Astrocyte of the hippocampus (primary cell): ENCODE data around the gene FANK1.
A peak's percentile ranks its signal among the peaks of the same experiment; 100 is the strongest.

Experiments used
- DNase-seq: peaks from one replicate; pipeline ENCODE4 v3.0.0; 2011; ENCODE audit warnings: low read depth, low spot score

Gene FANK1, protein sequence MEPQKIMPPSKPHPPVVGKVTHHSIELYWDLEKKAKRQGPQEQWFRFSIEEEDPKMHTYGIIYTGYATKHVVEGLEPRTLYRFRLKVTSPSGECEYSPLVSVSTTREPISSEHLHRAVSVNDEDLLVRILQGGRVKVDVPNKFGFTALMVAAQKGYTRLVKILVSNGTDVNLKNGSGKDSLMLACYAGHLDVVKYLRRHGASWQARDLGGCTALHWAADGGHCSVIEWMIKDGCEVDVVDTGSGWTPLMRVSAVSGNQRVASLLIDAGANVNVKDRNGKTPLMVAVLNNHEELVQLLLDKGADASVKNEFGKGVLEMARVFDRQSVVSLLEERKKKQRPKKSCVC

DNA sequence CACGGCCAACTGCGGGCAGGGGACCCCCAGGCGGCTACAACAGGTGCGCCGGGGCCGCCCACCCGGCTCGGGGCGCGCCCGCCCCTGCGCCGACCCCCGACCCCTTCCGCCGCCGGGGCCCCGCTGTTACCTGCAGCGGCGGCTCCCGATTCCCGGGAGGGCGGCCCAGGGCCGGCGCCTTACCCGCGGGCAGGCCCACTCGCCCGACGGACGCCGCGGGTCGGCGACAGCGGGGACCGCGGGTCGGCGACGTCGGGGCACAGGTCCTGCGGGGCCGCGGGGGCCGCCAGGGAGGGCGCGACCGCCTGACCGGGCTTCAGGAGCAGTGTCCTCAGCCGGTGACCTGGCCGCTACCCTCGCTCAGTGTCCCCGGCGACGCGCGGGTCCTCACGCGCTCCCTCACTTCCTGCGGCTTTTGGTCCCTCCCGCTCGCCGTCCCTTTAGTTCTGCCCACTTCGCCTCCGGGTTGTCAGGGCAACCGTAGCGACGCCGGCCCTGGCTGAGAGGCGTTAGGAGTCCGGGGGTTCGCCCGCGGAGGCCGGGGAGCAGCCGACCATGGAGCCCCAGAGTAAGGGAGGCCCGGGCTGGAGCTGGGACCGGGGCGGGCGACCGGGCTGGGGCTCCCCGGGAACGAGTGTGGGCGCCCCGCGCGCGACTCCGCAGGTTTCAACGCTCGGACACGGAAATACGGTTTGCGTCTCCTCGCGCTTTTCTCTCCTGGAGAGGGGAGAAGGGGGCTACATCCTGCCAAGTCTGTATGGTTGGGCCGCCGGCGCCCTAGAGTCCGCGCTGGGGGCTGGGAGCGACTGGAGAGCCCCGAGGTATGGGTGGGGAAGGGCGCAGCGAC lies at the start of gene FANK1:
TSS of gene FANK1 (plus strand) at position 477 of the 847 bp plus-strand sequence. CDS start at position 556, 79 bp downstream.
- peak; percentile 93 for DNase-seq

GRCh38 chr10:125846894-125847293 lies 49.5 kb upstream of the FANK1 start:
- DNase-seq = no peak

DNA sequence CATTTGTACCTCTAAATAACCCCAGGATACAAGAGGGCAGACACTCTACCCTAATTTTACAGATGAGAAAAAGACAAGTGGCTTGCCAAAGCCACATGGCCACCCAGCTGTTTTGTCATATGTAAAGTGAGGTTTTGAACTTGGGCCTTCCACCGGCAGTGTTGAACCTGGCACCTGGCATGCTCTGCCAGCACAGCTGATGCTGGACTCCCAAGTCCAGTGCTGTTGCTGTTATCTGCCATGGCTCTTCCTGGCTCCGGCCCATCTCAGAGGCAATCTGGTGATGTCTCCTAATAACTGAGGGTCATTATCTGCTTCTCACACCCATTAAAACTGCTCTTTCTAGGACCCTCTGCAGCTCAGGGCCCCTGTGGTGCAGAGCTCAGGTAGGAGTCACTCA lies 48.0 kb upstream of the FANK1 start:
- no peak for DNase-seq

GRCh38 chr10:125848857-125849256 lies 47.5 kb upstream of the FANK1 start:
- no peak for DNase-seq

DNA sequence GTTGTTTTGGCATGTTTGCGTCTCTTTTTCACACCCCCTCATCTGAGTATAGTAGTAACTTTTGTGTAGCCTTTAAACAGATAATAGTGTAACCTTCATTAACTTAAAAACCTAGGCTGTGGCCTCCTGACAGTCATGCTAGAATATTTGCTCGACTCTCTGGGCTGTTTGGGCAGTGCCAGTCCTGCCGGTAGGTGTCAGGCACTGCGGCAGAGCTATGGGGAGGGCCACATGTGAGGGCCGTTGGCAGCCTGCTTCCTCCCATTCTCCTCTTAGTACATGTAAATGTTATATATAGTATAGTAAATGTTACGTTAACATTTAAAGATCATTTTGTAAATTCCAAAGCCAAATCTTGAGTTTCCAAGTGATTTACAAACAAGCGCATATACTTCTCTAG lies 46.9 kb upstream of the FANK1 start:
- DNase-seq = no peak

DNA sequence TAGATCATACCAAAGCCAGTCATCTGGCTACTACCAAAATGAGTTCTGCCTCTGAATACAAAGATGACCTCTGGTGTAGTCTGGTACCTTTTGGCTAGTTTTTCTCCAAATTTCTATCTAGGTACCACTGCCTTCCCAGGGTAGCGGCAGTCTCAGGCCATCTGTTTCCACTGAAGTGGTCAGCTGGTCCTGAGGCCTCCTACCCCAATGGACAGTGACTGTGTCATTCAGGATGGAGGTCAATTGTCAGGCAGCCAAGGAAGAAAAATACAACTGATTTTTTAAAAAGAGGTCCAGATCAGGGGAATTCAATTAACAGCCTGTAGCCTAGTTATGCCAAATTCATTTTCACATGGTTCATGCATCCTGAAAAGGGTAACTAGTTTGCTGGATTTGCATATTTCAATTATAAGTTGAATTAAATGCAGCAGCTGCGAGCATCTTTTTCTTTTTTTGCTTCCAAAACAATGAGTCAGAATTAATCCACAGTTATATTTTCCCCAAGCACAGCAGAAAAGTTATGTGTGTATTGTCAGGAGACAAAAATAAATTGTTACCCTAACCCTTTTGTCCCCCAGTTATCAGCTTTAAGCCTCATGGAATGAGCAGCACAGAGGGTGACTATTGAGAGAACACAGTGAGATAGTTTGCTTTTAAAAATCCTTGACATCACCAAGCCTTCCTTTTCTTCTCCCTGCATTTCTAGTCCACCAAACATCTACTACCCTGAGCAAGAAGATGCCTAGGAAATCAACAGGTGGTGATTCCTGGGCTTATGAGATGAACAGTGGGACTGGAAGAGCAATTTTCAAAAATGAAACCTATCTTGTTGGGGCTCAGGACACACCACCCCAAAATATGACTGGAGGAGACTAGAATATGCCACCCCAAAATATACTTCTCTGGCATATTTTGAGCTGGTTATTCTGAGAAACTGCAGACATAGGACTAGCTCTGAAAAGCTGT lies 45.3 kb upstream of the FANK1 start:
- no peak for DNase-seq

GRCh38 chr10:125852487-125852886 lies 43.9 kb upstream of the FANK1 start:
- no peak for DNase-seq

GRCh38 chr10:125857185-125857760 lies 39.1 kb upstream of the FANK1 start:
- no peak for DNase-seq

- no peak for DNase-seq
Measured at GRCh38 chr10:125859128-125859817, 37.1 kb upstream of the FANK1 start.

- no peak for DNase-seq
Measured at GRCh38 chr10:125865120-125865519, 31.2 kb upstream of the FANK1 start.

DNA sequence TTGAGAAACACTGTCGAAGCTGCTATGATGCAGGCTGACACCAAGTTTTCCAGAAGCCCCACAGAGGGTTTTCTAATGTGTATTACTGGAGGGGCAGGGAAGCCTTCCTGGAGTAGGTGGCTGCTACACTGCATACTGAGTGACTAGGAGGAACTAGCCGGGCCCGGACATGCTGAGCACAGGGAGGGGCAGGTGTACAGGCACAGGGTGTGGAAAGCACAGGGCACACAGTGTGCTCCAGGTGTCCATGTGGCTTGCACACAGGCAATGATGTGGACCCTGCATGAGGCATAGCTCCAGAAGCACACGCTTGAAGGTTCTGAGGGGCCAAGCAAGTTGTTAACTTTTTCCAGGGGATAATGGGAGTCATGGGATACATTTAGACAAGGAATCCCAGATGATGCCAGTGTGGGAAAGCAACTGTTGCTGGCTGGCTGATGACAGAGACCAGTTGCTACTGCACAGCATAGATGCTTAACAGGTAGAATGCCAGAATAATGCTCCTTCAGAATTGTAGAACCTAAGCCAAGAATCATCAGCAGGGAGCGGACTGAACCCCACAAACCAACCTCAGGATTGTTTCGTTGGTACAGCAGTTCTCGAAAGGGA lies 29.8 kb upstream of the FANK1 start:
- no peak for DNase-seq

- peak; percentile 61 for DNase-seq
Measured at GRCh38 chr10:125868372-125868975, 27.9 kb upstream of the FANK1 start.

DNA sequence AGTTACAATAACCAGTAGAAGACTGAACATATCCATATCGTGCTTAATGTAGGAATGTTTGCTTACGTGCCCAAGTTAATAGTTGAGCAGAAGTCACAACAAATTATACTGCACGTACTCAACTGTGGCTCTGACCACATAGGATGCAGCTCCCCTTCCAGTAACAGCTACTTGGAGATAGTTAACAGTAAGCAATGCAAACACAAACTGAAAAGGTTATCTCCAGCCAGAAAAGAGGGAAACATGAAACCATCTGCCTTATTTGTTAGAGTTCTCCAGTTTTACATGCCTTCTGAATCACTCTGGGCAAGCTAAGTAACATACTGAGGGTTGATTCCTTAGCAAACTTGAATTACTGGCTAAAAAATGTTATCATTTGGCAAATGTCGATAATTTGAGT lies 25.0 kb upstream of the FANK1 start:
- DNase-seq = peak; percentile 11

GRCh38 chr10:125878957-125879835 lies 17.2 kb upstream of the FANK1 start:
- peak; percentile 89 for DNase-seq

DNA sequence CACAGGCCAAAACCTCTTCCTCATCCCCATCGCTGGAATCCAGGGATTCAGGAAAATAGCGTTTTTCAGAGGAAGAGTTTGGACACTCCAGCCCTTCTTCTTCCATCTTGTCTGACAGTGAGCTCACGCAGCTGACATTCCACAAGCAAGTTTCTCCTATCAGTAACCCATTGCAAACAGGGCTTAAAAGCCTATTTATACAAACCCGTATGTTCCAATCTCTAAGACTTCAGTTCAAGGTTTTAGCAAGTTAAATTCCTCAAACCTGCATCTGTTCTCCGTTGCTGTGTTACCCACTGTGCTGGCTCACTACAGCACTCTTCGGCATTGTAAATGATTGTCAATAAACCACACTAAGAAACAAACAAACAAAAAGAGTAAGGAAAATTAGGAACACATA lies 15.6 kb upstream of the FANK1 start:
- peak; percentile 18 for DNase-seq

DNA sequence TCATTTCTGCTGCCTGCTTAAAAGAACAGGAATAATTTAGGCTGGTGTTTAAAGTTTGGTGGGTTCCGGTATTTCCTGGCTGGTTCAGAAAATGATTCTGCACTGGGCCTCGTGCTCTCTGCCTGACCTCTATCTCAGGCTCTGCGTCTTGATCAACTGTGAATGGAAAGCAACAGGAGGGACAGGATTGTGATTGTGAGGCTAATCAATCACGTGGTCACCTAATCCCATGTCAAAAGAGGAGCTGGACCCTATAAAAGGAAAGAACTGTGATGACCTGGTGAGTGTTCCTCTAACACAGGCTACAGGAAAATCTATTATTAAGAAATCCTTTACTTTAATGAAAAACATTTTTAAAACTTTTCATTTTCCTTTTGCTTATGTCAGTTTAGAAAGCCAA lies 15.2 kb upstream of the FANK1 start, which contains the start of gene DHX32:
TSS of gene DHX32 (minus strand) at position 101 of the 400 bp plus-strand sequence. CDS start 468 bp downstream, outside the sequence.
- DNase-seq = peak; percentile 11

GRCh38 chr10:125882596-125882995 lies 13.8 kb upstream of the FANK1 start:
- peak; percentile 23 for DNase-seq

- DNase-seq = no peak
Measured at GRCh38 chr10:125883211-125883610, 13.2 kb upstream of the FANK1 start.
